GM23338 (cell line): Measurements from ENCODE around the gene COX7B. TPM values are rescaled to one million over a fixed set of nuclear protein-coding genes. Genes with fewer than 3 reads are reported as not detected.
"Not testable (repeated sequence)": the region's sequence is repeated elsewhere in the genome, so short reads cannot be mapped to it uniquely, and the experiment has no call there.

Source experiments
- ATAC-seq: fragments of 200-7000 bp; cut with Tn5 transposase; 3 replicates; pipeline ENCODE4 v1.9.1; 2020
- DNase-seq: peaks from one replicate; pipeline ENCODE4 v3.0.0-alpha.2; 2015; ENCODE audit warnings: low spot score
- H2AFZ ChIP-seq: fragments of 200-600 bp; sonication (generic); 2 replicates; pipeline ENCODE4 v1.8.0; 2016; ENCODE audit warnings: antibody characterized with exemption, mild to moderate bottlenecking, moderate library complexity
- H3F3A ChIP-seq: fragments of 200-600 bp; sonication (generic); replicated peaks from 2 replicates; pipeline ENCODE4 v1.8.0; 2017; ENCODE audit warnings: antibody characterized with exemption, mixed run types, low read depth
- H3K27ac ChIP-seq: fragments of 200-600 bp; sonication (generic); 2 replicates; pipeline ENCODE4 v1.6.1; 2016; ENCODE audit warnings: low read depth
- H3K27me3 ChIP-seq: fragments of 200-600 bp; sonication (generic); 2 replicates; pipeline ENCODE4 v1.8.0; 2016; ENCODE audit warnings: mild to moderate bottlenecking, mixed run types, moderate library complexity; ENCODE audit not compliant: insufficient read depth
- H3K36me3 ChIP-seq: fragments of 200-600 bp; sonication (generic); 2 replicates; pipeline ENCODE4 v1.8.0; 2016; ENCODE audit warnings: mild to moderate bottlenecking; ENCODE audit not compliant: insufficient read depth
- H3K4me1 ChIP-seq: fragments of 200-600 bp; sonication (generic); 2 replicates; pipeline ENCODE4 v1.8.0; 2016; ENCODE audit warnings: mild to moderate bottlenecking, moderate library complexity; ENCODE audit not compliant: insufficient read depth
- H3K4me2 ChIP-seq: fragments of 200-600 bp; sonication (generic); 2 replicates; pipeline ENCODE4 v1.7.1; 2017; ENCODE audit warnings: mixed run types
- H3K4me3 ChIP-seq: fragments of 200-600 bp; sonication (generic); 2 replicates; pipeline ENCODE4 v1.6.1; 2016; ENCODE audit warnings: mixed run types
- H3K79me2 ChIP-seq: fragments of 200-600 bp; sonication (generic); replicated peaks from 2 replicates; pipeline ENCODE4 v1.8.0; 2017; ENCODE audit warnings: mild to moderate bottlenecking; ENCODE audit not compliant: insufficient read depth
- H3K9me2 ChIP-seq: fragments of 200-600 bp; sonication (generic); 2 replicates; pipeline ENCODE4 v1.8.0; 2017; ENCODE audit not compliant: insufficient read depth
- H4K20me1 ChIP-seq: fragments of 200-600 bp; sonication (generic); replicated peaks from 2 replicates; pipeline ENCODE4 v1.8.0; 2017; ENCODE audit warnings: mild to moderate bottlenecking; ENCODE audit not compliant: insufficient read depth
- H3K27ac Mint-ChIP-seq: 2 replicates; pipeline ENCODE4 v1.8.0; 2020; ENCODE audit warnings: inconsistent platforms, mild to moderate bottlenecking, moderate library complexity, mixed read lengths
- H3K27me3 Mint-ChIP-seq: 3 replicates; pipeline ENCODE4 v1.8.0; 2022; ENCODE audit warnings: low read depth, mild to moderate bottlenecking, moderate library complexity, mixed read lengths, inconsistent platforms; ENCODE audit not compliant: insufficient read depth, poor library complexity
- H3K36me3 Mint-ChIP-seq: 3 replicates; pipeline ENCODE4 v1.8.0; 2021; ENCODE audit warnings: low read depth, mild to moderate bottlenecking, inconsistent platforms, moderate library complexity, mixed read lengths
- H3K4me1 Mint-ChIP-seq: 3 replicates; pipeline ENCODE4 v1.8.0; 2020; ENCODE audit warnings: mild to moderate bottlenecking, inconsistent platforms, mixed read lengths
- H3K4me3 Mint-ChIP-seq: 3 replicates; pipeline ENCODE4 v1.8.0; 2021; ENCODE audit warnings: moderate library complexity, mild to moderate bottlenecking, inconsistent platforms, mixed read lengths
- H3K9me3 Mint-ChIP-seq: 3 replicates; pipeline ENCODE4 v1.8.0; 2020; ENCODE audit warnings: moderate library complexity, mild to moderate bottlenecking, inconsistent platforms, mixed read lengths
- EZH2 ChIP-seq: fragments of 200-600 bp; sonication (generic); IDR thresholded peaks from one replicate; pipeline ENCODE4 v1.8.0; 2017; ENCODE audit warnings: antibody characterized with exemption, mild to moderate bottlenecking, low read depth; ENCODE audit not compliant: unreplicated experiment
- NANOG ChIP-seq: IDR thresholded peaks from 2 replicates; pipeline ENCODE4 v1.6.1; 2016; ENCODE audit warnings: antibody characterized with exemption, borderline replicate concordance
- ZNF114 ChIP-seq: fragments of 250-450 bp; sonication (Bioruptor Pico); IDR thresholded peaks from 2 replicates; pipeline ENCODE4 v1.5.0; 2020; ENCODE audit warnings: mild to moderate bottlenecking, moderate library complexity
- ZNF331 ChIP-seq: fragments of 250-450 bp; sonication (Bioruptor Pico); IDR thresholded peaks from 2 replicates; pipeline ENCODE4 v1.5.0; 2020; ENCODE audit warnings: low read depth, mild to moderate bottlenecking, moderate library complexity
- polyA plus RNA-seq: library from polyadenylated mRNA; unstranded; fragments of >200 nt; fragmentation: Nextera tagmentation; extraction: Ambion mirVana; gene quantifications from 2 replicates; pipeline ENCODE4 v1.2.1, GENCODE V29; 2016
- total RNA-seq: library from RNA; depleted of rRNA; stranded (reverse); fragments of >200 nt; shearing (Covaris generic); gene quantifications from 2 replicates; pipeline ENCODE4 v1.2.3, GENCODE V29; 2014
- TF ChIP-seq, protein P1 (sequence below): IDR thresholded peaks from 2 replicates; pipeline ENCODE4 v1.6.1; 2016; ENCODE audit warnings: antibody characterized with exemption
- TF ChIP-seq, protein P2 (sequence below): IDR thresholded peaks from one replicate; pipeline ENCODE4 v1.6.1; 2018; ENCODE audit warnings: antibody characterized with exemption; ENCODE audit not compliant: unreplicated experiment

Gene COX7B
- total and polyA plus RNA-seq, 2 experiments from 2014 or later, result 411 to 1,029 TPM

DNA sequence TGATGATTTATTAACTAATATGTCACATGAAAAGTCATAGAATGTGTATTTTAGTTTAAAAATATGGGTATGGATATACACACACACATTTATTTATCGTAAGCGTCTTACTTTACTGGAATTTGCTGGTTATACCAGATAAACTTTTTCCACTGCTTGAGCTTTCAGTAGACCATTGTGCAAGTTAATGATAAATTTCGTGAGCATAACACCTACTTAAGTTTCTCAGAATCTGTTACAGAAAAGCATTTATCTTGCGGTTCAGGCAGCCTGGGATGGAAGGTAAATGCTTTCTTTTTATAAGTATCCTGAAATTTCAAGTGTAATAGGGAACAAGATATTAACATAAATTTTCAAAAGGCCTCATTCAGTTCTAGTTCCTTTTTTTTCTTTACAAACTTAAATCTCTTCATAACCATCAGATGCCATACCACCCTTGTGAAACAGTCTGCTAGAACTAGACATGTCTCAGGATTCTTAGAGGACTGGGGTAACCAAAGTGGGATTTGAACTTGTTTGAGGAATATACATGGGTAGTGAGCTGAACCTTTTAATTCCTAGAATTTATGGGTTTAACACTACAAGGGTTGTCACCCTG lies 38.9 kb downstream of the COX7B start:
- no peaks in the 10 kb centered on the region for H4K20me1 ChIP-seq
- H3K27me3 Mint-ChIP-seq, result peaks cover 2% of the 10 kb centered on the region
- no peaks in the 10 kb centered on the region for H3K4me1 ChIP-seq
- no peaks in the 10 kb centered on the region for H3K9me2 ChIP-seq
- H3F3A ChIP-seq, result no peaks in the 10 kb centered on the region
- H3K36me3 Mint-ChIP-seq, result no peaks in the 10 kb centered on the region
- H2AFZ ChIP-seq, result no peak overlapping the region
- DNase-seq (no peak), ATAC-seq (no peak)
- no peak overlapping the region for H3K27ac Mint-ChIP-seq
- no peaks in the 10 kb centered on the region for H3K9me3 Mint-ChIP-seq
- no peaks in the 10 kb centered on the region for H3K79me2 ChIP-seq
- no peaks in the 10 kb centered on the region for H3K36me3 ChIP-seq
- no peak overlapping the region for H3K4me3 Mint-ChIP-seq
- TF ChIP-seq NANOG (no peak), ZNF114 (CRISPR knock-in tag) (no peak), ZNF331 (CRISPR knock-in tag) (no peak), EZH2 (no peak)
- TF ChIP-seq, protein P1, sequence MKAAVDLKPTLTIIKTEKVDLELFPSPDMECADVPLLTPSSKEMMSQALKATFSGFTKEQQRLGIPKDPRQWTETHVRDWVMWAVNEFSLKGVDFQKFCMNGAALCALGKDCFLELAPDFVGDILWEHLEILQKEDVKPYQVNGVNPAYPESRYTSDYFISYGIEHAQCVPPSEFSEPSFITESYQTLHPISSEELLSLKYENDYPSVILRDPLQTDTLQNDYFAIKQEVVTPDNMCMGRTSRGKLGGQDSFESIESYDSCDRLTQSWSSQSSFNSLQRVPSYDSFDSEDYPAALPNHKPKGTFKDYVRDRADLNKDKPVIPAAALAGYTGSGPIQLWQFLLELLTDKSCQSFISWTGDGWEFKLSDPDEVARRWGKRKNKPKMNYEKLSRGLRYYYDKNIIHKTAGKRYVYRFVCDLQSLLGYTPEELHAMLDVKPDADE, result no peak
- TF ChIP-seq, protein P2, sequence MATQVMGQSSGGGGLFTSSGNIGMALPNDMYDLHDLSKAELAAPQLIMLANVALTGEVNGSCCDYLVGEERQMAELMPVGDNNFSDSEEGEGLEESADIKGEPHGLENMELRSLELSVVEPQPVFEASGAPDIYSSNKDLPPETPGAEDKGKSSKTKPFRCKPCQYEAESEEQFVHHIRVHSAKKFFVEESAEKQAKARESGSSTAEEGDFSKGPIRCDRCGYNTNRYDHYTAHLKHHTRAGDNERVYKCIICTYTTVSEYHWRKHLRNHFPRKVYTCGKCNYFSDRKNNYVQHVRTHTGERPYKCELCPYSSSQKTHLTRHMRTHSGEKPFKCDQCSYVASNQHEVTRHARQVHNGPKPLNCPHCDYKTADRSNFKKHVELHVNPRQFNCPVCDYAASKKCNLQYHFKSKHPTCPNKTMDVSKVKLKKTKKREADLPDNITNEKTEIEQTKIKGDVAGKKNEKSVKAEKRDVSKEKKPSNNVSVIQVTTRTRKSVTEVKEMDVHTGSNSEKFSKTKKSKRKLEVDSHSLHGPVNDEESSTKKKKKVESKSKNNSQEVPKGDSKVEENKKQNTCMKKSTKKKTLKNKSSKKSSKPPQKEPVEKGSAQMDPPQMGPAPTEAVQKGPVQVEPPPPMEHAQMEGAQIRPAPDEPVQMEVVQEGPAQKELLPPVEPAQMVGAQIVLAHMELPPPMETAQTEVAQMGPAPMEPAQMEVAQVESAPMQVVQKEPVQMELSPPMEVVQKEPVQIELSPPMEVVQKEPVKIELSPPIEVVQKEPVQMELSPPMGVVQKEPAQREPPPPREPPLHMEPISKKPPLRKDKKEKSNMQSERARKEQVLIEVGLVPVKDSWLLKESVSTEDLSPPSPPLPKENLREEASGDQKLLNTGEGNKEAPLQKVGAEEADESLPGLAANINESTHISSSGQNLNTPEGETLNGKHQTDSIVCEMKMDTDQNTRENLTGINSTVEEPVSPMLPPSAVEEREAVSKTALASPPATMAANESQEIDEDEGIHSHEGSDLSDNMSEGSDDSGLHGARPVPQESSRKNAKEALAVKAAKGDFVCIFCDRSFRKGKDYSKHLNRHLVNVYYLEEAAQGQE, result no peak
- no peak overlapping the region for H3K4me3 ChIP-seq
- no peaks in the 10 kb centered on the region for H3K27me3 ChIP-seq
- no peaks in the 10 kb centered on the region for H3K4me1 Mint-ChIP-seq
- H3K27ac ChIP-seq, result no peak overlapping the region
- no peak overlapping the region for H3K4me2 ChIP-seq

DNA sequence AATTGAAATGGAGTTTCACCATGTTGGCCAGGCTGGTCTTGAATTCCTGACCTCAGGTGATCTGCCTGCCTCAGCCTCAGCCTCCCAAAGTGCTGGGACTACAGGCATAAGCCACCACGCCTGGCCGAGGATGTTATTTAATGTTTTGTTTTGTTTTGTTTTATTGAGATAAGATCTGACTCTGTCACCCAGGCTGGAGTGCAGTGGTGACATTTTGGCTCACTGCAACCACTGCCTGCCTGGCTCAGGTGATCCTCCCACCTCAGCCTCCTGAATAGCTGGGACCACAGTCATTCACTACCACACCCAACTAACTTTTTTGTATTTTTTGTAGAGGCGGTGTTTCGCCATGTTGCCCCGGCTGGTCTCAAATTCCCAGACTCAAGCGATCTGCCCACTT lies 45.8 kb downstream of the COX7B start:
- DNase-seq, H3K27ac Mint-ChIP-seq, H3K36me3 ChIP-seq, H3K4me1 Mint-ChIP-seq, H3K36me3 Mint-ChIP-seq, ATAC-seq, H4K20me1 ChIP-seq, H3K4me2 ChIP-seq, H3K27me3 ChIP-seq, H3K4me3 Mint-ChIP-seq, H3F3A ChIP-seq, H3K4me1 ChIP-seq, H2AFZ ChIP-seq, H3K27me3 Mint-ChIP-seq, H3K79me2 ChIP-seq, H3K27ac ChIP-seq, H3K9me2 ChIP-seq, H3K4me3 ChIP-seq, H3K9me3 Mint-ChIP-seq: not testable (repeated sequence)
